Liver (tissue), 9 donors: Measurements from ENCODE around the gene CACNA1C. TPM values are rescaled to one million over a fixed set of nuclear protein-coding genes. Genes with fewer than 3 reads are reported as not detected.

Experiments
- DNase-seq: peaks from one replicate; pipeline ENCODE4 v3.0.0-alpha.2; 2017; ENCODE audit warnings: low spot score
- H3K27ac ChIP-seq, 2 donors: one replicate each; pipeline ENCODE4 v1.7.0; 2013; ENCODE audit warnings: inconsistent platforms in 2 of 2, low read length in 2 of 2, control low read depth in 1 of 2, low read depth in 1 of 2, mild to moderate bottlenecking in 1 of 2
- H3K27me3 ChIP-seq, 4 donors: one replicate each; pipeline versions ENCODE4 v1.6.1 to v1.7.0; 2013; ENCODE audit warnings: low read length in 3 of 4, inconsistent platforms in 1 of 4, mild to moderate bottlenecking in 1 of 4, moderate library complexity in 1 of 4; ENCODE audit not compliant: control insufficient read depth in 4 of 4, insufficient read depth in 4 of 4
- H3K36me3 ChIP-seq, 4 donors: one replicate each; pipeline versions ENCODE4 v1.6.1 to v1.7.0; 2013; ENCODE audit warnings: low read length in 3 of 4, mild to moderate bottlenecking in 3 of 4, low read depth in 1 of 4, moderate library complexity in 1 of 4; ENCODE audit not compliant: control insufficient read depth in 4 of 4, insufficient read depth in 3 of 4
- H3K4me1 ChIP-seq, 4 donors: one replicate each; pipeline versions ENCODE4 v1.6.1 to v1.7.0; 2013; ENCODE audit warnings: low read length in 3 of 4, mild to moderate bottlenecking in 3 of 4, moderate library complexity in 1 of 4; ENCODE audit not compliant: control insufficient read depth in 4 of 4, insufficient read depth in 4 of 4
- H3K4me3 ChIP-seq, 3 donors: one replicate each; pipeline versions ENCODE4 v1.6.1 to v1.7.0; 2013; ENCODE audit warnings: low read length in 3 of 3, control low read depth in 1 of 3, low read depth in 1 of 3, mild to moderate bottlenecking in 1 of 3
- H3K9ac ChIP-seq, 2 donors: one replicate each; pipeline ENCODE4 v1.7.0; 2013; ENCODE audit warnings: low read length in 2 of 2, mild to moderate bottlenecking in 2 of 2, moderate library complexity in 2 of 2, control low read depth in 1 of 2, low read depth in 1 of 2
- H3K9me3 ChIP-seq, 4 donors: one replicate each; pipeline versions ENCODE4 v1.6.1 to v1.7.0; 2013; ENCODE audit warnings: low read length in 3 of 4; ENCODE audit not compliant: control insufficient read depth in 4 of 4
- ATF3 ChIP-seq: IDR thresholded peaks from 2 replicates; pipeline ENCODE4 v1.6.1; 2016; ENCODE audit warnings: antibody characterized with exemption
- CTCF ChIP-seq: fragments of 150-350 bp; IDR thresholded peaks from 2 replicates; pipeline ENCODE4 v1.5.1; 2017; ENCODE audit warnings: improper control_type of control experiment, low read depth, low read length; ENCODE audit not compliant: missing input control
- EGR1 ChIP-seq, 2 donors: IDR thresholded peaks; 2 replicates each; pipeline ENCODE4 v1.6.1; 2016 to 2018; ENCODE audit warnings: antibody characterized with exemption in 2 of 2, low read depth in 2 of 2
- FOXA1 ChIP-seq: IDR thresholded peaks from 2 replicates; pipeline ENCODE4 v1.6.1; 2016; ENCODE audit warnings: antibody characterized with exemption
- GABPA ChIP-seq, 2 donors: IDR thresholded peaks in 1 of 2; conservative IDR thresholded peaks in 1 of 2; 2 replicates each; pipeline ENCODE4 v1.6.1; 2016; ENCODE audit warnings: antibody characterized with exemption in 2 of 2, mild to moderate bottlenecking in 1 of 2, moderate library complexity in 1 of 2
- HNF4A ChIP-seq, 2 donors: conservative IDR thresholded peaks; 2 replicates each; pipeline ENCODE4 v1.6.1; 2016; ENCODE audit warnings: antibody characterized with exemption in 2 of 2, mild to moderate bottlenecking in 2 of 2
- HNF4G ChIP-seq: IDR thresholded peaks from 2 replicates; pipeline ENCODE4 v1.6.1; 2016; ENCODE audit warnings: antibody characterized with exemption
- JUND ChIP-seq, 2 donors: IDR thresholded peaks; 2 replicates each; pipeline ENCODE4 v1.6.1; 2016; ENCODE audit warnings: antibody characterized with exemption in 2 of 2
- NR2F2 ChIP-seq: IDR thresholded peaks from 2 replicates; pipeline ENCODE4 v1.6.1; 2016; ENCODE audit warnings: antibody characterized with exemption
- RAD21 ChIP-seq, 2 donors: IDR thresholded peaks; 2 replicates each; pipeline ENCODE4 v1.6.1; 2016; ENCODE audit warnings: antibody characterized with exemption in 2 of 2, mild to moderate bottlenecking in 2 of 2
- REST ChIP-seq: IDR thresholded peaks from 2 replicates; pipeline ENCODE4 v1.6.1; 2016; ENCODE audit warnings: antibody characterized with exemption, mild to moderate bottlenecking
- RXRA ChIP-seq, 2 donors: IDR thresholded peaks; 2 replicates each; pipeline ENCODE4 v1.6.1; 2017 to 2018; ENCODE audit warnings: antibody characterized with exemption in 2 of 2, mild to moderate bottlenecking in 1 of 2
- SP1 ChIP-seq: IDR thresholded peaks from 2 replicates; pipeline ENCODE4 v1.6.1; 2018; ENCODE audit warnings: antibody characterized with exemption, mild to moderate bottlenecking
- TAF1 ChIP-seq: conservative IDR thresholded peaks from 2 replicates; pipeline ENCODE4 v1.6.1; 2016; ENCODE audit warnings: antibody characterized with exemption, mild to moderate bottlenecking
- ZBTB33 ChIP-seq: IDR thresholded peaks from 2 replicates; pipeline ENCODE4 v1.6.1; 2016; ENCODE audit warnings: antibody characterized with exemption
- WGBS: extraction: QIAGEN DNeasy Blood & Tissue Kit; methylation state at CpG from one replicate; pipeline ENCODE4 v1.1.7; 2013; 5-methylcytosine and 5-hydroxymethylcytosine counted together
- polyA plus RNA-seq, 2 donors: library from polyadenylated mRNA; stranded (reverse) in 1 of 2; unstranded in 1 of 2; fragments of 200-250 nt in 1 of 2; fragments of >200 nt in 1 of 2; fragmentation: Nextera tagmentation in 1 of 2; extraction: Ambion mirVana in 1 of 2; gene quantifications; one replicate each; pipeline versions ENCODE4 v1.2.1 to v1.2.3, GENCODE V29; 2013 to 2015
- total RNA-seq, 2 donors: library from RNA; depleted of rRNA; stranded (reverse); fragments of >200 nt; gene quantifications; one replicate each; pipeline ENCODE4 v1.2.3, GENCODE V29; 2014
- donor health status: healthy.
- donor health status: healthy.
- donor health status: healthy.
- donor health status: healthy.
- donor health status: healthy.

Gene CACNA1C
- total and polyA plus RNA-seq, 4 donors = 0.23 to 1.9 (median 0.41) TPM

GRCh38 chr12:2212971-2213869, 160.4 kb downstream of the CACNA1C start:
- no peaks in the 10 kb centered on the region for H3K36me3 ChIP-seq
- no peaks in the 10 kb centered on the region for H3K4me1 ChIP-seq
- no peak overlapping the region for H3K27ac ChIP-seq
- H3K27me3 ChIP-seq = peaks cover 0 to 5% (median 0%) of the 10 kb centered on the region in 4 donors
- no peak for DNase-seq
- H3K4me3 ChIP-seq = no peak overlapping the region
- TF ChIP-seq JUND (IDR thresholded peaks at IDR 0.05) = no peak
- TF ChIP-seq GABPA (IDR thresholded peaks at IDR 0.05 in 1 of 2, conservative IDR thresholded peaks at IDR 0.05 in 1 of 2) = no peak
- TF ChIP-seq CTCF = no peak
- TF ChIP-seq SP1 = no peak
- no peak for TF ChIP-seq HNF4A (conservative IDR thresholded peaks at IDR 0.05)
- no peak for TF ChIP-seq HNF4G
- TF ChIP-seq RAD21 (IDR thresholded peaks at IDR 0.05) = no peak
- no peak for TF ChIP-seq RXRA (IDR thresholded peaks at IDR 0.05)
- TF ChIP-seq EGR1 (IDR thresholded peaks at IDR 0.05; ENCODE audit: low read depth in 2 of 2) = no peak
- TF ChIP-seq REST = no peak
- no peak overlapping the region for H3K9ac ChIP-seq
- 60% methylated on average over 21 of the region's 21 CpGs for WGBS
- H3K9me3 ChIP-seq = no peaks in the 10 kb centered on the region

GRCh38 chr12:2214411-2214810, 161.6 kb downstream of the CACNA1C start:
- no peaks in the 10 kb centered on the region for H3K9me3 ChIP-seq
- no peak overlapping the region for H3K4me3 ChIP-seq
- H3K36me3 ChIP-seq = no peaks in the 10 kb centered on the region
- DNase-seq = no peak
- 87% methylated on average over 8 of the region's 8 CpGs for WGBS
- H3K27me3 ChIP-seq = peaks cover 0 to 5% (median 0%) of the 10 kb centered on the region in 4 donors
- no peak overlapping the region for H3K27ac ChIP-seq
- no peak overlapping the region for H3K9ac ChIP-seq
- TF ChIP-seq NR2F2 (no peak), HNF4G (no peak), JUND (IDR thresholded peaks at IDR 0.05) (no peak), ZBTB33 (no peak), CTCF (no peak), HNF4A (conservative IDR thresholded peaks at IDR 0.05) (no peak), RAD21 (IDR thresholded peaks at IDR 0.05) (no peak), RXRA (IDR thresholded peaks at IDR 0.05) (no peak), SP1 (no peak), FOXA1 (no peak), EGR1 (IDR thresholded peaks at IDR 0.05; ENCODE audit: low read depth in 2 of 2) (no peak), TAF1 (no peak), ATF3 (no peak)
- no peaks in the 10 kb centered on the region for H3K4me1 ChIP-seq
